Activated effector memory CD4-positive, alpha-beta T cell treated with anti-CD3 and anti-CD28 coated beads, Interleukin-2, amount 50 U/mL, for 16 hours (primary cell): ENCODE data around the gene MAP2K3.
"Not testable (repeated sequence)": the region's sequence is repeated elsewhere in the genome, so short reads cannot be mapped to it uniquely, and the experiment has no call there.

Experiments used
- DNase-seq: peaks from one replicate; pipeline ENCODE4 v3.0.0-alpha.2; 2020

Gene MAP2K3

DNA sequence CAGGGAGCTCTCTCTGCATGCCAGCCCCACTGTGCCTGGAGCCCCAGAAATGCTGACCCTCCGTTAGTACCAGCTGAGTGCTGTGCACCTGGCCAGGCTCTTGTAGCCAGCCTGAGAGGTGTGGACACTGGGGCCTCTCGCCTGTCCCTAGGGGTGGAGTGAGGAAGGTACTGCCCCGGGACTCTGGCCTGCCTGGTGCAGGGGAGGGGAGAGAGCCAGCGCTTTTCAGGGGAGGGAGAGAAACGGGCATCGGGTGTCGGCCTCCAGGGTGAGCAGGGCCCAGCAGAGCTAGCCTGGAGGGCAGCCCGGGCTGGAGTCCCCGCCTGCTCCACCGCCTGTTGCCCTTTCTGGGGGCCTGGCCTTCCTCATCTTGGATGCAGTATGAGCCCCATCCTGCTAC is 13.1 kb downstream of the MAP2K3 start:
- no peak for DNase-seq

DNA sequence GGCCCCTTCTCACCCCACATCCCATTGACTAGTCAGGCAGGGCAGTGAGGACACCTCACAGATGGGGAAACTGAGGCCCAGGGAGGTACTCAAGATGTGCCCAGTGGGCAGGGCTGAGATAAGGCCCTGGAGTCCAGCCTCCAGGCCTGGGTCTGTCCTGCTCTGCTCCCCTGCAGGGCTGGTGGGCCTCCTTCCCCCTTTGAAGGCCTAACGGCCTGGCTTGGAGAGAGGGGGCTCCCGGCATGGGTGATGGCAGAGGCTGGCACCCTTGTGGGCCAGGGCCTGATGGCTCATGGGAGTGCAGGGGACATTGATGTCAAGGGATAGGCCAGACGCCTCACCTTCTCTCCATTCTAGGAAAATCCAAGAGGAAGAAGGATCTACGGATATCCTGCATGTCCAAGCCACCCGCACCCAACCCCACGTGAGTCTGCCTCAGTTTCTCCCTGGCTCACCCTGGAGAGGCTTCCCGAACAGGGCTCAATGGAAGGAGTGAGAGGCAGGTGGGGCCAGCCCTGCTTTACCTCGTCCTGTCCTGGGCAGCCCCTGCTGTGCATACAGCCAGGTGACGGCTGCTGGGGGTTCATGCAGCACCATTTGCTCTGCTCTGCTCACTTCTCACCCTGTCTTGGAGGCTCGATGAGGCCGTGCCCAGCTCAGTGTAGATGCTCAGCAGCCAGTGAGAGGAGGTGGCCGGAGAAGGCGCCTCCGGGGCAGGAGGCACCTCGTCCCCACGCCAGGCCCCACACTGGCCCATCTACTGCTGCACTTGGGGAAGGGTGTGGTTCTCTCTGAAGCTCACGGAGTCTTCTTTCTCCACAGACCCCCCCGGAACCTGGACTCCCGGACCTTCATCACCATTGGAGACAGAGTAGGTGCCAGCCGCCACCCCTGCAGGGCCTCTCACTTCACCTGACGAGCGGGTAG is 13.8 kb downstream of the MAP2K3 start:
- DNase-seq: no peak

DNA sequence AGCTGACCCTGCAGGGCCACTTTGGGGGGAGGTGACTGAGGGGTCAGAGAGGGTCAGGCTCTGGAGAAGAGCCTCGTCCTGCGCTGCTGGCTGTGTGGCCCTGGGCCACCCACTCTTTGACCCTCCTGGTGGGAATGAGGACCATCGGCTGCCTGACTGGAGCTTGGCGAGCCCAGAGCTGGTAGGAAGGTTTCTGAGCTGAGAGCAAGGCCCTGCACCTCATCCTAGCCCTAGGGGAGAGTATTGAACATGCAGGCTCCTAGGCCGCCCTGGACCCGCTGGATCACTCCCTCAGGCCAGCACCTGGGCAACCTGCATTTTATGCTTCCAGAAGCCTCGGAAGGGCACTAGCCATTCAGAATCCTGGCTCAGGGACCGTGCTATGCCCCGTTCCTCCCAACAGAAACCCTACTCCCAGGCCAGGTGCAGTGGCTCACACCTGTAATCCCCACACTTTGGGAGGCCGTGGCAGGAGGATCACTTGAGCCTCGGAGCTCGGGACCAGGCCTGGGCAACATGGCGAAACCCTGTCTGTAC is 14.5 kb downstream of the MAP2K3 start:
- DNase-seq: no peak

DNA sequence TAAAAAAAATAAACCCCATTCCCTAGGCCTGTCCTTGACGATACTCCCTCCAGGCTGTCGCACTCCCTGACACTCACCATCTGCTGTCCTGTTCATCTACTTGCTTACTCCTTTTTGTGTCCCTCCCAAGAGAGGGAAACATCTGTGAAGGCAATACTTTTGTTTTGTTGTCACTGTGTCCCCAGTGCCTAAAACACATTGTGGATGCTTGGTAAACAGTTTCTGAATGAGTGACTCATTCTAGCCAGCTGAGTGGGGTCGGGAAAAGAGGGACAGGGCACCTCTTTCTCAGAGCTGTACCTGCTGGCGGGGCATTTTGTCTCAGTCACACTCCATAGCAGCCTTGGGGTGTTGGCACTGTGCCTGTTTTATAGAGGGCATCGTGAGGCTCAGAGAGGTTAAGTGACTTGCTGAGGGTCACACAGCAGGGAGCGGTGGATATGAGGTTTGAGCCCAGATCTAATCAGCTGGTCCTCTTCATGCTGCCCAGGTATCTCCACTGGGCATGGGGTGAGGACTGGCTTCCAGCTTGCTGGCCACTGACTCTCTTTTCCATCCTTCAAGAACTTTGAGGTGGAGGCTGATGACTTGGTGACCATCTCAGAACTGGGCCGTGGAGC is 15.6 kb downstream of the MAP2K3 start:
- DNase-seq: no peak

DNA sequence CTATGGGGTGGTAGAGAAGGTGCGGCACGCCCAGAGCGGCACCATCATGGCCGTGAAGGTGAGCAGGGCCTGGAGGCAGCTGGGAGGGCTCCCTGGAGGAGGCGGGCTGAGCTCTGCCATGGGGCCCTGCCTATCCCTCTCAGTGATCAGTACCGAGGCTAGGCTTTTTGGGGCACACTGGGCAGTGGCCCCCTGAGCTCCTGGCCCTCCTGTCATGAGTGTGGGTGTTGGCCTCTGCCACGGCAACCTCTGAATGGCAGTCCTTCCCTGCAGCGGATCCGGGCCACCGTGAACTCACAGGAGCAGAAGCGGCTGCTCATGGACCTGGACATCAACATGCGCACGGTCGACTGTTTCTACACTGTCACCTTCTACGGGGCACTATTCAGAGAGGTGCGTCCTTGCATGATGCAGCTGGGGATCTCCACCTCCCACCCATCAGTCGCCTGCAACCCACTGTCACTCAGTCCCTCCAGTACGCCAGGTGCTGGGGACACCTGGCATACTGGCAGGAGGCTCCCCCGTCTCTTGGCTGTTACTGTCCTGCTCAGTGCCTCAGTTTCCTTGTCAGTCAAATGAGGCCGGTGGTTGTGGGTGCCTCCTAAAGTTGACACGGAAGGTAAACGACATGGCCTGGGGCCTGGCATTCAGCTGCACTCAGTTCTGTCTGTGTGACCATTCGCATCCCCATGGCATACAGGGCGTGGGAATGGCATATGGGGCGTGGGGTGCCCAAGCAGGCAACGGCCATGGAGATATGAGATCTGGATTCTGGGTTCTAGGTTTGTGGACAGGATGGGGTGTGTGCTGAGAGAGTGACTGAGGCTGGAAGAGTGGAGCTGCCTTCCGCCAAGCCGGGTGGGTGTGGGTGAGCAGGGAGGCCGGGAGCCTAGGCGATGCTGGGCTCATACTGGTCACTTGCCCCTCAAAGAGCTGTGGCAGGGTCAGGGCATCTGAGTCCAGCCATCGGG is 16.4 kb downstream of the MAP2K3 start:
- DNase-seq: no peak

DNA sequence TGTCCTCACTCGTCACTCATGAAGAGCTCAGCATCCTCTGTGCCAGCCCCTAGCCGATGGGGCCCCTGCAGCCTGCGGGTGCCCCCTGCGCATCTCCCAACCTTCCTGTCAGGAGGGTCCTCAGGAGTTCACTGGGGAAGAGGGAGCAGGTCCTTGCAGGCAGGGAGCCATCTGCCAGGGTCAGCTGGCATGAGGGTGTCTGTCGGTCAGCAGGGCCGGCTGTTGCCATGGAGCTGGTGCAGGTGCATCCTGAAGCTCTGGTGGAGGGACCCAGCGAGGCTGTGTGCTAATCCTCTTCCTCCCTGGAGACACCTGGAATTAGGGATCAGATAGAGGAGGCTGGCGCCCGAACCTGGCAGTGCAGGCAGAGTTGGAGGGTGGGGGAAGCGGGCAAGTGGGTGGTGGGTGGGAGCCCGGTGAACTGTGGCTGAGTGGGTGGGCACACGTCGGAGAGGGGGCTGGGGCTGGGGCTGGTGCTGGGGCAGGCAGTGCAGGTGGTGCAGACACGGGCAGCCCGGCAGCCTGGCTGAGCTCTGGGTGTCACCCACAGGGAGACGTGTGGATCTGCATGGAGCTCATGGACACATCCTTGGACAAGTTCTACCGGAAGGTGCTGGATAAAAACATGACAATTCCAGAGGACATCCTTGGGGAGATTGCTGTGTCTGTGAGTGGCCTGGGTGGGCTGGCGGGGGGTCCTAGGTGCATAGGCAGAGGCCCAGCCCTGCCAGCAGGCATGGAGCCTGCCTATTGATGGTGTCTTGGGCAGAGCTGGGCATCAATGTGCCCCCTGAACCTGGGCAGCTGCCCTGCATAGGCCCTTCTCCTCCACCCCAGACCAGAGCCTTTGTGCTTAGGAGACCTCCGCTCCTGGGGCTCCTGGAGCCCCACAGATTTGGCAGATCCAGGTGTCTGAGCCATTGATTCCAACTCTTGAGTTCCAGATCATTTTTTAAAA is 17.4 kb downstream of the MAP2K3 start:
- DNase-seq: no peak

DNA sequence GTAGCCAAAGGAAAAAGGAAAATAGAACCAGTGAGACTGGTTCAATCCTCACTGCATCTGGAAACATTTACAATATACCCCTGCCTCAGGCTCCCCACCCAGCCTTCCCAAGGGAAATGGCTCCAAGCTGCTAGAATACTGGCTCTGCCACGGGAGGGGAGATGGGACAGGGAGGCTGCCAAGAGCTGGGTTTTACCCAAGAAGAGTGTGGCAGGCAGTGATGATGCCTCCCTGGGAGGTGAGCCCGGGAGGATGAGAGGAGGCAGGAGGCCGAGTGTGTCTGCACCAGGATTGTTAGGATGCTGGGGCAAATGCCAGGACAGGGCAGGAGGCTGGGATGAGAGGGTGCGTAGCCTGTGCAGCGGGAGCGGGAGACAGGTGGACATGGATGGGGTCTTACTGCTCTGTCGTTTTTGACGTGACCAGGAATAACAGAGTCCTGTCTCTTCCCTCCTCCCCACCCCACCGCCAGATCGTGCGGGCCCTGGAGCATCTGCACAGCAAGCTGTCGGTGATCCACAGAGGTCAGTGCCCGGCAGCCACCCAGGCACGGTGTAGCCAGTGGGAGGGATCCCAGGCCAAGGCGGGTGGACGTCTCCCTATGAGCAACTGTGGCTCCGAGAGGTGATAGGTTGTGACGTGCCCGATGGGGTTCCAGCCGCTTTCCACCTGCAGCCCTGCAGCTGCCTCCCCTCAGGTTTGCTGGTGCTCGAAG is 18.4 kb downstream of the MAP2K3 start:
- peak; percentile 62 for DNase-seq

DNA sequence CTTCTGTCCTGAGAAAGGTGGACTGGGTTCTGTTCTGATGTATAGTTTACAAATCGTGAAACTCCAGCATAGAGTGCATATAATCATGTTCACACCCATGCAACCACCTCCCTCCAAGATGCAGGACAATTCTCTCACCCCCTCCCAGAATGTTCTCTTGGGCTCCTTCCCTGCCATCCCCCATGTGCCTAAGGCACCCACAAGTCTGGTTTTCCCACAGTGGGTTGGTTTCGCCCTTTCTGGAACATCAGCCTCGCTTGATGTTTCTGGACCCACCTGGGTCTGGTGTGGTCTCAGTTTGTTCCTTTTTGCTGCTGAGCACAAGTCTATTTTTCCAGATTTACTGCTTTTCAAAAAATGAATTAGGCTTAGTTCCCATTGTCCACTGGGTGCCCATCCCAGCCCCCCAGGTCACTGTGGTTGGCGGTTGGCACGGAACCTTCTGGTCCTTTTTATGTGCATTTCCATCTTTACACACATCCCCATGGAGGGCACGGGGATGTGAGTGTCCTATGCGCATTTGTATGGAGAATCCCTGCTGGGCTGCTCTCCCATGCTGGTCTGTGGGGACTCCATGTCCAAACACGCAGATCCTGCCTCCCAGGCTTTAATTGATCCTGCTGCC is 19.0 kb downstream of the MAP2K3 start:
- peak; percentile 57 for DNase-seq

DNA sequence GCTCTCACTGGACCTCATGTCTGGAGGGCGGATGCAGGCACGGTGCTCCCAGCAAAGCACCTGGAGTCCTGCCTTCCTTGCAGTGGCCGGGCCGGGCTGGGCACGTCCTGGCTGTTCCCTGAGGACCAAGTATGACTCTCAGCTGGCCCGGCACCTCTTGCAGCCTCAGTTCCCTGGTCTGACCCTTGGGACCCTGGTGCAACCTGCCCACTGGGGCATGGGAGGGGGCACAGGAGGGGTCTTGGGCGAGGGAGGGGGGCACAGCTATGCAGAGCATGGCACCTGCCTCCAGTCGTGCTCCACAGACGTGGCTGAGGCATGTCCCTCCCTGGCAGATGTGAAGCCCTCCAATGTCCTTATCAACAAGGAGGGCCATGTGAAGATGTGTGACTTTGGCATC is 19.6 kb downstream of the MAP2K3 start:
- peak; percentile 62 for DNase-seq

DNA sequence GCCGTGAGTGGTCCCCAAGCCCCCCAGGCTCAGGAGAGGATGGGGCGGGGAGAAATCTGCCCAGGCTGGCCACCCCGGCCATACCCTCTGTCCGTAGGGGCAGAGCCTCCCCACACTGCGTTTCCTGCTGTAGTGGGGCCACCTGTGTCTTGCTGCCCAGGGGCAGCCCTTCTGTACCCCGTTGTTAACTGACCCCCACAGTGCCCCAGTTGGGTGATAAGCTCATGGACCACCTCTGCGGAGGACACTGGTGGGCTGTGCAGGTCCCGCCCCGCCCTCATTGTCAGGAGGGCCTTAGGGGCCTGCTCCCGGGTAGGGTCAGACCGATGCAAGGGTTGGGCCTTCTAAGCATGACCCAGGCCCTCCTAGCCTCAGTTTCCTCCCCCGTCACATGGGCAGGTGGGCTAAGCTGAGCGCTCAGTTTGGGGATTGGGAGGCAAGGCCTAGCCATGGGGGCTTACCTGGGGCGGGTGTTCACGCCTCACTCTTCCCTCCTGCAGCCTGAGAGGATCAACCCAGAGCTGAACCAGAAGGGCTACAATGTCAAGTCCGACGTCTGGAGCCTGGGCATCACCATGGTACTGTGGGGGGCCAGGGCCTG is 20.1 kb downstream of the MAP2K3 start:
- peak; percentile 59 for DNase-seq

DNA sequence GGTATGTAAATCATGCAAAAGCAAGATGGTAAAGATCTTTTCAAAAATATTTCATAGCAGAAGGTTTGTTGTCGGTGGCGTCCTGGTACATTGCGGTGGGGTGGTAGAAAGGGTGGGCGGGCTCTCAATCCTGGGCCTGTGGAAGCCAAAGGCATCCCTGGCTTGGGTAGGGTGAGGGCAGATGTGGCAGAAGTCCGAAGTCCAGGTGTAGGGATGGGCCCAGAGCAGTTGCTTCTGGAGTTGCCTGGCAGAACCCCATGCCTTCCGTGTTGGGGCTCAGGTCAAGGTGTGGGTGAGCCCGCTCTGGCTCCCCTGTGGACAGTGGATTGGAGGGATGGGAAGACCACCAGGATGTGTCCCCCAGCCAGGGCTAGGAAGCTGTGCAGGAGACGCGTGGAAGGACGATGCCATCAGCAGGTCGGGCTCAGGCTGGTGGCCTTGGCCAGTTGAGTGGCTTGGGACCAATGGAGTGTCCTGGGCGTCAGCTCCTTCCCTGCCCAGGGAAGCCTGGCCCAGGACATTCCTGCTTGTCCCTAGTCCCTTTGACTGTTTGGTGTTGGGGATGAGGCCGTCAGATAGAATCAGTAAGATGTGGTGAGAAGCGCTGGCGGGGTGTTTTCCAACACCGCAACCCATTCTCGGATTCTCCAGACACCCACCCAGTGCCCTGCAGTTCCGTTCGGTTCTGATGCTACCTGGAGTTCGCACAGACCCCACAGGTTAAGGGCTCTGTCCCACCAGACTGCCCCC is 21.1 kb downstream of the MAP2K3 start:
- DNase-seq: peak; percentile 59

DNA sequence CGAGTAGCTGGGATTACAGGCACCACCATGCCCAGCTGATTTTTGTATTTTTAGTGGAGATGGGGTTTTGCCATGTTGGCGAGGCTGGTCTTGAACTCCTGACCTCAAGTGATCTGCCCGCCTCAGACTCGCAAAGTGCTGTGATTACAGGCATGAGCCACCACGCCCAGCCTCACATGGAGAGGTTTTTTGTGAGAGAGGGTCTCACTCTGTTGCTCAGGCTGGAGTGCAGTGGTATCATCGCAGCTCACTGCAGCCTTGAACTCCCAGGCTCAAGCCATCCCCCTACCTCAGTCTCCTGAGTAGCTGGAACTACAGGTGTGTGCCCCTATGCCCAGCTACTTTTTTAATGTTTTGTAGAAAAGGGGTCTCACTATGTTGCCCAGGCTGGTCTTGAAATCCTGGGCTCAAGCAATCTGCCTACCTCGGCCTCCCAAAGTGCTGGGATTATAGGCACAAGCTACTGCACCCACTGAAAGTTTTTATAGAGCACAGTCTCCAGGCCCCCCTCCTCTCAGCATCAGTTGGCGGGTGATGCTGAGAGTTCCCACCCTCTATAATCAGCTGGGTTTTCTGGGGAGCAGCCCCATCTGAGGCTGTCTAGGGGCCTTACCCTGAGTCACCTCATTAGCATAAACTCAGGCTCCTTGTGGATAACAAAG is 22.2 kb downstream of the MAP2K3 start:
- DNase-seq: peak; percentile 52

DNA sequence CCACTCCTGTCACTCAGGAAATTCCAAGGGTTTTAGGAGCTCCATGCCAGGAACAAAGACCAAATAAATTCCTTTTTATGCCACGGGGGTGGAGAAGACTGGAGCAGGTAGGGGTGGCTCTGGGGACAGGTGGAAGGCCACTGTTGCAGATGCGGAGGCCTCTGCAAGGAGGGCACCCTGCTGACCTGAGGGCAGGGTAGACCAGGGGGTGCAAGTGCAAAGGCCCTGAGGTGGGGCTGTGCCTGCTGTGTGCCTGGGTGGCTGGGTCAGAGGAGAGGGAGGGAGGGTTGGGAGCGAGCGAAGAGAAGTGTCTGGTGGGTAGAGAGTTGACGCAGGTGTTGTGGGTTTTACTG is 22.7 kb downstream of the MAP2K3 start:
- DNase-seq: not testable (repeated sequence)

DNA sequence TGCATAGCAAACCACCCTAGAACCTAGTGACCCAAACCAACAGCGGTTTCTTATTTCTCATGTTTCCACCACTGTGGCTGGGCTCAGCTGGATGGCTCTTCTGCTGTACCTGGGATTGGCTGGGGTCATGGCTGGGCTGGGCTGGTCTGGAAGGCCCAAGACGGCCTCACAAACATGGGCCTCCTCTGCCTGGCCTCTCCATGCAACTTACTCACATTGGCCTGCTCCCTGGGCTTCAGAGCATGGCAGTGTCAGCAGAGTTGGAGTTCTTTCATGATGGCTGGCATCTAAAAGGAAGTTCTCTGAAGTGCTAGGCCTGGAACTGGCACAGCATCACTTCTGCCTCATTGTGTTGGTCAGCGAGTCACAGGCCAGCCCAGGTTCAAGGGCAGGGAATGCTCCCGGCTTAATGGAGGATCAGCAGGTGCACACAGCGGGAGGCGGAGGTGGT is 24.4 kb downstream of the MAP2K3 start:
- DNase-seq: peak; percentile 56

DNA sequence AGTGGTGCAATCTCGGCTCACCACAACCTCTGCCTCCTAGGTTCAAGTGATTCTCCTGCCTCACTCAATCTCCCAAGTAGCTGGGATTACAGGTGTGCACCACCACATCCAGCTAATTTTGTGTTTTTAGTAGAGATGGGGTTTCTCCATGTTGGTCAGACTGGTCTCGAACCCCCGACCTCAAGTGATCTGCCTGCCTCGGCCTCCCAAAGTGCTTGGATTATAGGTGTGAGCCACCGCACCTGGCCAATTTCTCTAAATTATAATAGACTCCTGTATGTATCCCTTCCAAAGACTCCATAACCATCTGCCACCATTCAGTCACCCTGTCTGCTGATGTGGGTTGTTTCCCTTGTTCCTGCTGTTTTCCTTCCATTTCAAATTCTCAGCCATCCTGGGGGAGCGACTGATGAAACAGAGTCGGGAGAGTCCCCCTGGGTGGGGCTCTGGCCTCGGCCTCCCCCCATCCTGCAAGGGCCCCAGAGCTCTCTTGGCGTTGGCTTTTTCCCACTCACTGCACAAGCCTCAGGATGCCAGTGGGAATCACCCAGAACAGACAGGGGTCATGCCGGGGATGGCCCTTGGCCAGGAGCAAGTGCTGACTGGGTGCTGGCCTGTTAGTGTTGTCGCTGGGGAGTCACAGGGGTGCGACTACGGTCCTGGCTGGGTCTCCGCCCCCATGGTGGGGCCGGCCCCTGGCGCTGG is 25.7 kb downstream of the MAP2K3 start:
- not testable (repeated sequence) for DNase-seq

DNA sequence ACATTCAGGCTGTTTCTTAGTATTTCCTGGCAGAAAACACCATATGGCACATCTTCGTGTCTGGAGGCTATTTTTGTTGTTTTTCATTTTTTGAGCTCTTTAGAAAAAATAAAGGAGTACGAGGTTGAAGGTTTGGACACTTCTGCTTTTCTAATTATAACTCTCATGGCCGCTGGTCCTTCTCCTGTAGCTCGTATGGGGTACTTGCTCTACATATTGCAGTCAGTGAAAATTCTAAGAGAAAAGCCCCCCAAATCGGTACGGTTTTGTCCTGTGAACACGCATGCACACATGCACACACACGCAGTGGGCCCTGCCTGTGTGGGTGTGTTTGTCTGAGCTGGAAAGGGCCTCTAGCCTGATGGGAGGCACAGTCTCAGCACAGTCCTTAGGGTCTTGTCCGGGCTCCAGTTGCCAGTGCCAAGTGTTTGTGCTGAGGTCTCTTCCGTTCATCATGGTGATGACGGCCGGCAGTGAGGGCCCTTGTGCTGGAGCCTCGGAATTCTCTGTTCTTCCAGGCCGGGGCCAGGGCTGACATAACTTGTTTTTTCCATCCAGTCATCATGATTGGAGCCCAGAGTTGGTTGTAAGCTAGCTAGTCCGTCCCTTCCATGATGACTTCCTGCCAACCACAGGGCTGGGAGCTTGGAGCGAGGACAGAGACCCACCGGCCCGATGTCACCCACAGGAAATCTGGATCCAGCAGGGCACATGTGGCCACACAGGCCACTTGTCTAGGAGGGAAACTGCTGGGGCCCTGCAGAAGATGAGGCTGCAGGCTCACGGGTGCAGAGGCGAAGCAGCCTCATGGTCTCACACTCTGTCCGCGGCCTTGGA is 26.5 kb downstream of the MAP2K3 start:
- not testable (repeated sequence) for DNase-seq

DNA sequence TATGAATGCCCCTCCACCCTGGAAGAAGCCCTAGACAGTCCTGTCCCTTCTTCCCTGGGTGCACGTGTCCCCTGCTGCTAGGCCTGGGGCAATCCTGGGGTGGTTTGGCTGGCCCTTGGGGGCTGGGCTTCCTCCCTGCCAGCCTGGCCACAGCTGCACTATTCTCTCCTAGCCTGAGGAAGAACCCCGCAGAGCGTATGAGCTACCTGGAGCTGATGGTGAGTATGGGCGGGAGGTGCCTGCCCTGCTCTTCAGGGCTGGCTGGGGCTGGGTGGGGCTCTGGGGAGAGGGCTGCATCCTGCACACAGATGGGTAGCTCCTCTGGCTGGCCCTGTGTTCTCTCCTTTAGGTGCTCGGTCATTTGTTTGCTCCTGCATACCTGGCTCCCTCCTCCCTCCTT is 28.8 kb downstream of the MAP2K3 start:
- DNase-seq: peak; percentile 56
